22Rv1 (cell line): Measurements from ENCODE around the gene CEP70.

Experiments used
- H3K27ac ChIP-seq: fragments of 450-650 bp; 2 replicates; pipeline ENCODE4 v1.5.1; 2017
- ZFX ChIP-seq: fragments of 450-650 bp; IDR thresholded peaks from 2 replicates; pipeline ENCODE4 v1.6.1; 2017; ENCODE audit warnings: antibody characterized with exemption, borderline replicate concordance
- TF ChIP-seq, protein P1 (sequence below): fragments of 450-650 bp; IDR thresholded peaks from 2 replicates; pipeline ENCODE4 v1.5.1; 2017; ENCODE audit warnings: mild to moderate bottlenecking

CEP70 gene

DNA sequence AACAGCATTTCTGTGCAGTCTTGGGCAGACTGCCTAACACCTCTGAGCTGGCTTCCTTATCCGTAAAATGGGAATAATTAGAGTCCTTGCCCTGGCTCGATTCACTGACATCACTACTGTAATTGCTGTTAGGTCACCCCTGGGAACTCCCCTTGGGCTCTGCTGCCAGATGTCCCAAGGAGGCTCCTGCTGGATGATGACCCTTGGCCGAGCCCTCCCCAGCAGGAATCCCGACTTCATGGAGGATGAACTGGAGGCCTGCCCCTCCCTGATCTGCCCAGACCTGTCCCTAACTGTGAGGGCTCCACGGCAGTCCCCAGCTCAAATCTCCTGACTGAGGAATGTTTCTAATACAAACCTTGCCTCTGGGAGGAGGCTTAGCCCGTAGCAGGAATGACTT lies 141.6 kb downstream of the CEP70 start:
- no peak overlapping the region for H3K27ac ChIP-seq
- TF ChIP-seq ZFX = no peak
- TF ChIP-seq, protein P1, sequence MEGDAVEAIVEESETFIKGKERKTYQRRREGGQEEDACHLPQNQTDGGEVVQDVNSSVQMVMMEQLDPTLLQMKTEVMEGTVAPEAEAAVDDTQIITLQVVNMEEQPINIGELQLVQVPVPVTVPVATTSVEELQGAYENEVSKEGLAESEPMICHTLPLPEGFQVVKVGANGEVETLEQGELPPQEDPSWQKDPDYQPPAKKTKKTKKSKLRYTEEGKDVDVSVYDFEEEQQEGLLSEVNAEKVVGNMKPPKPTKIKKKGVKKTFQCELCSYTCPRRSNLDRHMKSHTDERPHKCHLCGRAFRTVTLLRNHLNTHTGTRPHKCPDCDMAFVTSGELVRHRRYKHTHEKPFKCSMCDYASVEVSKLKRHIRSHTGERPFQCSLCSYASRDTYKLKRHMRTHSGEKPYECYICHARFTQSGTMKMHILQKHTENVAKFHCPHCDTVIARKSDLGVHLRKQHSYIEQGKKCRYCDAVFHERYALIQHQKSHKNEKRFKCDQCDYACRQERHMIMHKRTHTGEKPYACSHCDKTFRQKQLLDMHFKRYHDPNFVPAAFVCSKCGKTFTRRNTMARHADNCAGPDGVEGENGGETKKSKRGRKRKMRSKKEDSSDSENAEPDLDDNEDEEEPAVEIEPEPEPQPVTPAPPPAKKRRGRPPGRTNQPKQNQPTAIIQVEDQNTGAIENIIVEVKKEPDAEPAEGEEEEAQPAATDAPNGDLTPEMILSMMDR = no peak

DNA sequence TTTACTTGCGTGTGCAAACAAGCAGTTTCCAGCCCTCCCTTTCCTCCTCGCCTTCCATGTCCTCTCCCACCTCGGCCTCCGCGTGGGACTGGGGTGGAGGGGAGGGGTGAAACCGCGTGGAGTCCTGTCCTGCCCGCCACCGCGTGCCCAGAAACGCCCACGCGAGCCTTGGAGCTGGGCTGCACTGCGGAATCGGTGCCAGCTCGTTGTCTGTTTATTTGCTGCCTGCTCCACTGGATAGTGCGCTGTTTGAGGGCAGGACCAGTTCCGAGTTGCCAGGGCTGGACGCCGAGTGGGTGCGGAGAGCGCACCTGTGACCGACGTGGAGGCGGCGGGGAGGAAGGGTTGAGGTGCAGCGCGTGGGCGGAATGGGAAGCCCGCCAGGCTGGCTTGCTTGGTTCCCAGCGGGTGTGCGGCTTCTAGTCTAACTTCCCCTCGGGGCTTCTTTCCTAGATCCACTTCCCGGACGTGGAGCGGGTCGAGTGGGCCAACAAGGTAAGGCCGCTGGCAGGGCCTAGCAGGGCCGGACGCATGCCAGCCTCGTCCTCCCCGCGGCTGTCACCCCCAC lies 142.4 kb downstream of the CEP70 start:
- TF ChIP-seq, protein P1 = no peak
- TF ChIP-seq ZFX = no peak

DNA sequence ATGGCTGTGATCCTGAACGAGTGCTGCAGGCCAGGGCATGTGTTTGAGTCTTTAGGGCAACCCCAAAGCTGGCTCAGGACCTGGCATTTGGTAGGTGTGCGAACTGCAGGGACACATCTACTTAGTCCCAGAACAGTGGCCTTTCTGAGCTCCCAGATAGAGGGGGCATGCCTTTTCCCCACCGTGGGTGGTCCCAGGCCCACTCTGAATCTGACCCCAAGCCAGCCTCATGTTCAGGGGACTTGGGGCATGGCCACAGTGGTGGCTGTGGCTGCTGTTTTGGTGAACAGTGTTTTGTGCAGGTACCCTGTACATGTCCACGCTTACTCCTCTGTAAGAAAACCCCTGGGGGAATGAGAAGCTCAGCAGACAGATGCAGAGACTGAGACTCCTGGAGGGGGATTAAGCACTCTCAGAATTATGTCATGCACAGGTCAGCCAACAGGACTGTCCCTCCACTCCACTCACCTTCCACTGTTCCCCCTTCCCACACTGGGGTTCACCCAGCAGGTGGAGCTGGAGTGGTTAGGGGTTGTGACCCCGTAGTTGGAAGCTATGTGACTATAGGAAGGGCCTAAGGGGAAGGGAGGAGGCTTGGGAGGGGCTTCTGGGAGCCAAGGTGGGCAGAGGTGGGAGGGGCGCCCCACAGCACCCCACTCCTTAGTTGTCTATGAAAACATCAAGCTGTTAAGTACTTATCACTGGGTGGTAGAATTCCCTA lies 143.2 kb downstream of the CEP70 start:
- H3K27ac ChIP-seq = no peak overlapping the region
- TF ChIP-seq, protein P1 = no peak
- no peak for TF ChIP-seq ZFX

More for the DNA sequence above, 142.4 kb downstream of the CEP70 start:
- no peak overlapping the region for H3K27ac ChIP-seq

DNA sequence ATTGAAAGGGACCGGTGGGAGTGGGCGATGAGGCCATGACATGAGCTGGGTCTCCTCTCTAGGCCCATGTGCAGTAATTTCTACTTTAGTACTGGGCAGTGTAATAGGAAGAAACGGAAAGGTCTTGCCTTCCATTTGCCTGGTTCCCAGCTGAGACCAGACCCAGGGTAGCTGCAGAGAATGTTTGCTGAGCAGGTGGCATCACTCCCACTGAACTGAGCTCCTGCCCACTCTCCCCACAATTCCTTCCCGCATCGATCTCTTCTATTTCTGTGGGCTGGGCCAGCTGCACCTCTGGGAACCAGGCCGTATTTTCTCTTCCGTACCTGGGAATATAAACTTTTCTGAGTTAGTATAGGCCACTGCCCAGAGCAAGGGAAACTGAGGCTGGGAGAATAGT lies 143.9 kb downstream of the CEP70 start:
- TF ChIP-seq ZFX = no peak
- TF ChIP-seq, protein P1 = no peak
- no peak overlapping the region for H3K27ac ChIP-seq

DNA sequence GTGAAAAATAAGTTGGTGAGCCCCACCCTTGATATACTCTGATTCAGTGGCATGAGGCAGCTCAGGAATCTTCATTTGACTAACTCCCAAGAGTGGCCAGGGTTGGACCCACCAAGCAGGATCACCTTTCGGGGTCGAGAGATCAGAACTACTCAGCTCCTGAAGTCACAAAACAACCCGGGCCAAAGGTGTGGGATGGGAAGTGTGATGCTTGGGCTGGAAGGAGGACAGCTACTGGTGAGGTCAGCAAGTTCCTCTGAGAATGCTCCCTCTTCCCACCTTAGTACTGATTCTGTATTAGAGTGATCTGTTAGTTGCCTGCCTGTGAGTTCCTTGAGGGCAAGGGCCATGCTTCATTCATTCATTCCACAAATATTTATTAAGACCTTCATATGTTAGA lies 144.6 kb downstream of the CEP70 start:
- no peak overlapping the region for H3K27ac ChIP-seq
- TF ChIP-seq, protein P1 = no peak
- no peak for TF ChIP-seq ZFX

DNA sequence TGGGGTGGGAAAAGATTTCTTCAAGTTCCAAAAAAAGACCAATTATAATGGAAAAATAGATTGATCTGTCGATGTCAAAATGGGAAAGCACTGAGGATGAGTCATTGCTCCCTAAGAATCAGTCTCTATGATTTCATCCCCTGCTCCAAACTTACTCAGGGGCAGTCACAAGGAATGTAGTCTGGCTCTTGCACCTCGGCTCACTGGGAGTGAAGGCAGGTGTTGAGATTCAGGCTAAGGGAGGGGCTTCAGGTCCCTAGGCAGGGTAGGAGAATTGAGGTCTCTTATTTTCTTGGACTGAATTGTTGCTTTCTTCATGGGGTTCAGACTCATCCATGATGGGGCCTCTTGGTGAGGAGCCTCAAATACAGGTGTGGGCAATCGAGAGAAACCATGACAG lies 145.4 kb downstream of the CEP70 start:
- no peak overlapping the region for H3K27ac ChIP-seq
- TF ChIP-seq, protein P1 = no peak
- no peak for TF ChIP-seq ZFX

DNA sequence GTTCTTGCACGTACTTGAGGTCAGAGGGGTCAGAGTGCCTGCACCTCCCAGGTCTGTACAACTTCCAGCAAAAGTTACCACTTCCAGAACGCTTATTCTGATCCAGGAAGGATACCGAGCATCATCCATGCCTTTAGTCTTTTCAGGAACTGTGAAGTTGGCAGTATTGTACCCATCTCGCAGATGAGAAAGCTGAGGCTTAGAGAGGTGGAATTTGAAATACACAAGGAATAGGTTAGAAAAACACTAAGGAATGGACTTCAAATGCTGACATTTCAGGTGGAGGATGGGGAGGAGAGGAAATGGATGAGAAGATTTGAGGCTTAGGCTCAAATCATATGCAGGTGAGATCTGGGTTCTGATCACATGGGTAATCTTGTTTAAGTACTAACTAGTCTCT lies 148.4 kb downstream of the CEP70 start:
- TF ChIP-seq ZFX = no peak
- TF ChIP-seq, protein P1 = no peak

More for the DNA sequence above, 148.4 kb downstream of the CEP70 start:
- H3K27ac ChIP-seq = no peak overlapping the region
